GM12878 (cell line): ENCODE results near the gene EAF2. TPM values are rescaled to one million over a fixed set of nuclear protein-coding genes. Genes with fewer than 3 reads are reported as not detected.

Source experiments
- CBX5 ChIP-seq: sonication (generic); IDR thresholded peaks from 2 replicates; pipeline ENCODE4 v1.6.1; 2016; ENCODE audit warnings: low read depth, moderate library complexity, mild to moderate bottlenecking, inconsistent platforms
- CHD1 ChIP-seq: IDR thresholded peaks from 2 replicates; pipeline ENCODE4 v1.6.1; 2012; ENCODE audit warnings: low read depth, low read length, improper control_type of control experiment
- CREB1 ChIP-seq: IDR thresholded peaks from 2 replicates; pipeline ENCODE4 v1.6.1; 2012; ENCODE audit warnings: low read depth, mild to moderate bottlenecking, inconsistent platforms
- CREM ChIP-seq: IDR thresholded peaks from 2 replicates; pipeline ENCODE4 v1.6.1; 2014; ENCODE audit warnings: antibody characterized with exemption, low read depth
- EP300 ChIP-seq, 2 experiments: fragments of 150-350 bp in 1 of 2; IDR thresholded peaks; 2 replicates each; pipeline ENCODE4 v1.6.1; 2011 to 2012; ENCODE audit warnings: low read depth in 2 of 2, low read length in 2 of 2, borderline replicate concordance in 1 of 2, improper control_type of control experiment in 1 of 2, inconsistent platforms in 1 of 2; ENCODE audit not compliant: control insufficient read depth in 1 of 2
- ETV6 ChIP-seq, 2 experiments: fragments of 450-650 bp in 1 of 2; IDR thresholded peaks in 1 of 2; conservative IDR thresholded peaks in 1 of 2; 2 replicates each; pipeline ENCODE4 v1.6.1; 2014; ENCODE audit warnings: antibody characterized with exemption in 1 of 2, borderline replicate concordance in 1 of 2, low read depth in 1 of 2, mild to moderate bottlenecking in 1 of 2, moderate library complexity in 1 of 2
- FOXM1 ChIP-seq: IDR thresholded peaks from 2 replicates; pipeline ENCODE4 v1.6.1; 2012; ENCODE audit warnings: low read depth, mild to moderate bottlenecking, inconsistent platforms, low read length, moderate library complexity
- GABPA ChIP-seq: IDR thresholded peaks from 2 replicates; pipeline ENCODE4 v1.6.1; 2014; ENCODE audit warnings: antibody characterized with exemption, low read depth, mild to moderate bottlenecking, inconsistent platforms
- HDAC2 ChIP-seq: fragments of 200-600 bp; sonication (generic); IDR thresholded peaks from 2 replicates; pipeline ENCODE4 v1.6.1; 2017
- IRF4 ChIP-seq: IDR thresholded peaks from 2 replicates; pipeline ENCODE4 v1.6.1; 2011; ENCODE audit warnings: low read depth, low read length
- NR2C1 ChIP-seq: fragments of 450-650 bp; IDR thresholded peaks from 2 replicates; pipeline ENCODE4 v1.6.1; 2017; ENCODE audit warnings: antibody characterized with exemption, mild to moderate bottlenecking, moderate library complexity
- NRF1 ChIP-seq: conservative IDR thresholded peaks from 2 replicates; pipeline ENCODE4 v1.6.1; 2011; ENCODE audit warnings: mild to moderate bottlenecking, low read depth, low read length, improper control_type of control experiment
- PAX8 ChIP-seq: fragments of 450-650 bp; IDR thresholded peaks from 2 replicates; pipeline ENCODE4 v1.6.1; 2017; ENCODE audit warnings: mild to moderate bottlenecking, moderate library complexity
- SMARCA5 ChIP-seq: fragments of 450-650 bp; IDR thresholded peaks from 2 replicates; pipeline ENCODE4 v1.6.1; 2017; ENCODE audit warnings: mild to moderate bottlenecking
- SMC3 ChIP-seq: IDR thresholded peaks from 2 replicates; pipeline ENCODE4 v1.6.1; 2011; ENCODE audit warnings: low read length, improper control_type of control experiment, borderline replicate concordance
- SREBF1 ChIP-seq: IDR thresholded peaks from 2 replicates; pipeline ENCODE4 v1.6.1; 2012; ENCODE audit warnings: mild to moderate bottlenecking, low read length
- WRNIP1 ChIP-seq: IDR thresholded peaks from 2 replicates; pipeline ENCODE4 v1.6.1; 2011; ENCODE audit warnings: low read depth, low read length, improper control_type of control experiment, borderline replicate concordance
- polyA plus RNA-seq, 11 experiments: library from polyadenylated mRNA; depleted of rRNA in 4 of 11; unstranded in 6 of 11; stranded (reverse) in 5 of 11; fragments of >200 nt; fragmentation: Nextera tagmentation in 4 of 11; fragmentation: Illumina TruSeq in 1 of 11; extraction: Ambion mirVana in 4 of 11; extraction: Trizol in 1 of 11; gene quantifications; 1 replicate in 1 of 11; 2 replicates in 10 of 11; pipeline versions ENCODE4 v1.2.1 to v1.2.3, GENCODE V29; 2011 to 2016; ENCODE audit warnings: inconsistent platforms in 2 of 11, missing spikeins in 2 of 11, low read depth in 1 of 11
- total RNA-seq, 4 experiments: library from RNA; depleted of rRNA in 3 of 4; stranded (reverse); fragments of >200 nt in 3 of 4; fragmentation: Illumina TruSeq in 1 of 4; extraction: Trizol in 1 of 4; gene quantifications; 2 replicates each; pipeline versions ENCODE4 v1.2.1 to v1.2.3, GENCODE V29; 2013 to 2021
- TF ChIP-seq, protein P1 (sequence below): fragments of 450-650 bp; IDR thresholded peaks from 2 replicates; pipeline ENCODE4 v1.6.1; 2017; ENCODE audit warnings: low read depth, mild to moderate bottlenecking, moderate library complexity
- TF ChIP-seq, protein P2 (sequence below): fragments of 150-350 bp; IDR thresholded peaks from 2 replicates; pipeline ENCODE4 v1.6.1; 2014; ENCODE audit warnings: mild to moderate bottlenecking, low read depth, low read length
- TF ChIP-seq, protein P3 (sequence below): fragments of 450-650 bp; IDR thresholded peaks from 2 replicates; pipeline ENCODE4 v1.6.1; 2017; ENCODE audit warnings: borderline replicate concordance
- TF ChIP-seq, protein P4 (sequence below): fragments of 450-650 bp; IDR thresholded peaks from 2 replicates; pipeline ENCODE4 v1.6.1; 2016; ENCODE audit warnings: mild to moderate bottlenecking, moderate library complexity, borderline replicate concordance
- TF ChIP-seq, protein P5 (sequence below): fragments of 450-650 bp; IDR thresholded peaks from 2 replicates; pipeline ENCODE4 v1.6.1; 2014; ENCODE audit warnings: mild to moderate bottlenecking

The EAF2 gene
- total and polyA plus RNA-seq, 10 of the 15 experiments (the other 5 are each of a cell fraction or from before 2014, with no cell fraction given): 47.3 to 193 (median 72.2) TPM

DNA sequence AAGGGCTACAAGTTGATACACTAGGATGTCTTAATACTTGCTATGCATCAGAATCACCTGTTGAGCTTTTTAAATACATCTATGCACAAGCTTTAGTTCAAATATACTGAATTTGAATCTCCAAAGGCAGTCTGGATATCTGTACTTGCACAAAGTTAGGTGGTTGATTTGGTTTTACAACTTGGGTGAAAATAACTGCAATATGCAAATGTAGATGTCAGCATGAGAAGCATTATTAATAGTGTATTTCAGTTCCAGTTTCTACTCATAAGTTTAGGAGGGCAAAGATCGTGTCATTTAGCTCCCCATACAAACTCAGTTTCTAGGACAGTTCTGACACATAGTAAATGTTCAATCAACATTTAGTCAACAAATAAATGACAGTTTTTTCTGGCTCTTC, 25.8 kb upstream of the EAF2 start (continued):
- no peak for TF ChIP-seq WRNIP1
- no peak; the same call in 1 of the 2 replicates for TF ChIP-seq SMARCA5
- peak; percentile 44; the same call in 1 of the 2 replicates for TF ChIP-seq CREM
- TF ChIP-seq SMC3: no peak
- no peak for TF ChIP-seq CHD1
- TF ChIP-seq, protein P1, sequence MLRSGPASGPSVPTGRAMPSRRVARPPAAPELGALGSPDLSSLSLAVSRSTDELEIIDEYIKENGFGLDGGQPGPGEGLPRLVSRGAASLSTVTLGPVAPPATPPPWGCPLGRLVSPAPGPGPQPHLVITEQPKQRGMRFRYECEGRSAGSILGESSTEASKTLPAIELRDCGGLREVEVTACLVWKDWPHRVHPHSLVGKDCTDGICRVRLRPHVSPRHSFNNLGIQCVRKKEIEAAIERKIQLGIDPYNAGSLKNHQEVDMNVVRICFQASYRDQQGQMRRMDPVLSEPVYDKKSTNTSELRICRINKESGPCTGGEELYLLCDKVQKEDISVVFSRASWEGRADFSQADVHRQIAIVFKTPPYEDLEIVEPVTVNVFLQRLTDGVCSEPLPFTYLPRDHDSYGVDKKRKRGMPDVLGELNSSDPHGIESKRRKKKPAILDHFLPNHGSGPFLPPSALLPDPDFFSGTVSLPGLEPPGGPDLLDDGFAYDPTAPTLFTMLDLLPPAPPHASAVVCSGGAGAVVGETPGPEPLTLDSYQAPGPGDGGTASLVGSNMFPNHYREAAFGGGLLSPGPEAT: no peak
- TF ChIP-seq PAX8: no peak
- 0 out of 2 replicates have a peak, but pooled peaks have one; percentile 36 for TF ChIP-seq FOXM1
- TF ChIP-seq, protein P2, sequence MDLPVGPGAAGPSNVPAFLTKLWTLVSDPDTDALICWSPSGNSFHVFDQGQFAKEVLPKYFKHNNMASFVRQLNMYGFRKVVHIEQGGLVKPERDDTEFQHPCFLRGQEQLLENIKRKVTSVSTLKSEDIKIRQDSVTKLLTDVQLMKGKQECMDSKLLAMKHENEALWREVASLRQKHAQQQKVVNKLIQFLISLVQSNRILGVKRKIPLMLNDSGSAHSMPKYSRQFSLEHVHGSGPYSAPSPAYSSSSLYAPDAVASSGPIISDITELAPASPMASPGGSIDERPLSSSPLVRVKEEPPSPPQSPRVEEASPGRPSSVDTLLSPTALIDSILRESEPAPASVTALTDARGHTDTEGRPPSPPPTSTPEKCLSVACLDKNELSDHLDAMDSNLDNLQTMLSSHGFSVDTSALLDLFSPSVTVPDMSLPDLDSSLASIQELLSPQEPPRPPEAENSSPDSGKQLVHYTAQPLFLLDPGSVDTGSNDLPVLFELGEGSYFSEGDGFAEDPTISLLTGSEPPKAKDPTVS: no peak
- TF ChIP-seq IRF4: peak; percentile 62; the same call in 1 of the 2 replicates
- TF ChIP-seq, protein P3, sequence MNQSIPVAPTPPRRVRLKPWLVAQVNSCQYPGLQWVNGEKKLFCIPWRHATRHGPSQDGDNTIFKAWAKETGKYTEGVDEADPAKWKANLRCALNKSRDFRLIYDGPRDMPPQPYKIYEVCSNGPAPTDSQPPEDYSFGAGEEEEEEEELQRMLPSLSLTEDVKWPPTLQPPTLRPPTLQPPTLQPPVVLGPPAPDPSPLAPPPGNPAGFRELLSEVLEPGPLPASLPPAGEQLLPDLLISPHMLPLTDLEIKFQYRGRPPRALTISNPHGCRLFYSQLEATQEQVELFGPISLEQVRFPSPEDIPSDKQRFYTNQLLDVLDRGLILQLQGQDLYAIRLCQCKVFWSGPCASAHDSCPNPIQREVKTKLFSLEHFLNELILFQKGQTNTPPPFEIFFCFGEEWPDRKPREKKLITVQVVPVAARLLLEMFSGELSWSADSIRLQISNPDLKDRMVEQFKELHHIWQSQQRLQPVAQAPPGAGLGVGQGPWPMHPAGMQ: no peak
- TF ChIP-seq NR2C1: peak; percentile 33; the same call in 1 of the 2 replicates
- TF ChIP-seq ETV6 (conservative IDR thresholded peaks at IDR 0.05 in 1 of 2, IDR thresholded peaks at IDR 0.05 in 1 of 2; ENCODE audit: borderline replicate concordance in 1 of 2, low read depth in 1 of 2): no peak
- TF ChIP-seq CREB1: peak; percentile 43; the same call in 1 of the 2 replicates
- TF ChIP-seq, protein P4, sequence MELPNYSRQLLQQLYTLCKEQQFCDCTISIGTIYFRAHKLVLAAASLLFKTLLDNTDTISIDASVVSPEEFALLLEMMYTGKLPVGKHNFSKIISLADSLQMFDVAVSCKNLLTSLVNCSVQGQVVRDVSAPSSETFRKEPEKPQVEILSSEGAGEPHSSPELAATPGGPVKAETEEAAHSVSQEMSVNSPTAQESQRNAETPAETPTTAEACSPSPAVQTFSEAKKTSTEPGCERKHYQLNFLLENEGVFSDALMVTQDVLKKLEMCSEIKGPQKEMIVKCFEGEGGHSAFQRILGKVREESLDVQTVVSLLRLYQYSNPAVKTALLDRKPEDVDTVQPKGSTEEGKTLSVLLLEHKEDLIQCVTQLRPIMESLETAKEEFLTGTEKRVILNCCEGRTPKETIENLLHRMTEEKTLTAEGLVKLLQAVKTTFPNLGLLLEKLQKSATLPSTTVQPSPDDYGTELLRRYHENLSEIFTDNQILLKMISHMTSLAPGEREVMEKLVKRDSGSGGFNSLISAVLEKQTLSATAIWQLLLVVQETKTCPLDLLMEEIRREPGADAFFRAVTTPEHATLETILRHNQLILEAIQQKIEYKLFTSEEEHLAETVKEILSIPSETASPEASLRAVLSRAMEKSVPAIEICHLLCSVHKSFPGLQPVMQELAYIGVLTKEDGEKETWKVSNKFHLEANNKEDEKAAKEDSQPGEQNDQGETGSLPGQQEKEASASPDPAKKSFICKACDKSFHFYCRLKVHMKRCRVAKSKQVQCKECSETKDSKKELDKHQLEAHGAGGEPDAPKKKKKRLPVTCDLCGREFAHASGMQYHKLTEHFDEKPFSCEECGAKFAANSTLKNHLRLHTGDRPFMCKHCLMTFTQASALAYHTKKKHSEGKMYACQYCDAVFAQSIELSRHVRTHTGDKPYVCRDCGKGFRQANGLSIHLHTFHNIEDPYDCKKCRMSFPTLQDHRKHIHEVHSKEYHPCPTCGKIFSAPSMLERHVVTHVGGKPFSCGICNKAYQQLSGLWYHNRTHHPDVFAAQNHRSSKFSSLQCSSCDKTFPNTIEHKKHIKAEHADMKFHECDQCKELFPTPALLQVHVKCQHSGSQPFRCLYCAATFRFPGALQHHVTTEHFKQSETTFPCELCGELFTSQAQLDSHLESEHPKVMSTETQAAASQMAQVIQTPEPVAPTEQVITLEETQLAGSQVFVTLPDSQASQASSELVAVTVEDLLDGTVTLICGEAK: no peak
- TF ChIP-seq NRF1: no peak
- TF ChIP-seq SREBF1: no peak
- no peak for TF ChIP-seq GABPA
- no peak for TF ChIP-seq HDAC2
- TF ChIP-seq CBX5: 0 out of 2 replicates have a peak, but pooled peaks have one; percentile 67
- TF ChIP-seq EP300 (IDR thresholded peaks at IDR 0.05; ENCODE audit: borderline replicate concordance in 1 of 2, control insufficient read depth in 1 of 2, low read depth in 2 of 2, low read length in 2 of 2): peak; percentile 75 to 87
- TF ChIP-seq, protein P5, sequence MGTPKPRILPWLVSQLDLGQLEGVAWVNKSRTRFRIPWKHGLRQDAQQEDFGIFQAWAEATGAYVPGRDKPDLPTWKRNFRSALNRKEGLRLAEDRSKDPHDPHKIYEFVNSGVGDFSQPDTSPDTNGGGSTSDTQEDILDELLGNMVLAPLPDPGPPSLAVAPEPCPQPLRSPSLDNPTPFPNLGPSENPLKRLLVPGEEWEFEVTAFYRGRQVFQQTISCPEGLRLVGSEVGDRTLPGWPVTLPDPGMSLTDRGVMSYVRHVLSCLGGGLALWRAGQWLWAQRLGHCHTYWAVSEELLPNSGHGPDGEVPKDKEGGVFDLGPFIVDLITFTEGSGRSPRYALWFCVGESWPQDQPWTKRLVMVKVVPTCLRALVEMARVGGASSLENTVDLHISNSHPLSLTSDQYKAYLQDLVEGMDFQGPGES: no peak
